Neuronal stem cell (in vitro differentiated cells): ENCODE measurements around the gene GRIK4.

ENCODE experiments used
- DNase-seq: peaks from one replicate; pipeline ENCODE4 v3.0.0-alpha.2; 2013; ENCODE audit warnings: low spot score
- H2AFZ ChIP-seq: one replicate; pipeline ENCODE4 v1.6.1; 2013; ENCODE audit warnings: mild to moderate bottlenecking, low read length, inconsistent platforms
- H2AK5ac ChIP-seq: 2 replicates; pipeline ENCODE4 v1.6.1; 2013; ENCODE audit warnings: low read depth, mild to moderate bottlenecking, inconsistent platforms, low read length, moderate library complexity, mixed read lengths
- H2BK120ac ChIP-seq: 2 replicates; pipeline ENCODE4 v1.6.1; 2013; ENCODE audit warnings: low read depth, mild to moderate bottlenecking, inconsistent platforms, low read length, moderate library complexity, mixed read lengths
- H2BK12ac ChIP-seq: one replicate; pipeline ENCODE4 v1.6.1; 2013; ENCODE audit warnings: low read length, inconsistent platforms
- H2BK15ac ChIP-seq: 2 replicates; pipeline ENCODE4 v1.6.1; 2013; ENCODE audit warnings: mild to moderate bottlenecking, low read length, inconsistent platforms, mixed read lengths
- H2BK5ac ChIP-seq: one replicate; pipeline ENCODE4 v1.6.1; 2013; ENCODE audit warnings: inconsistent platforms, mild to moderate bottlenecking, low read length, moderate library complexity
- H3K14ac ChIP-seq: one replicate; pipeline ENCODE4 v1.6.1; 2013; ENCODE audit warnings: low read length, inconsistent platforms
- H3K18ac ChIP-seq: 2 replicates; pipeline ENCODE4 v1.6.1; 2013; ENCODE audit warnings: low read length, inconsistent platforms
- H3K23ac ChIP-seq: 2 replicates; pipeline ENCODE4 v1.6.1; 2013; ENCODE audit warnings: low read depth, mild to moderate bottlenecking, mixed read lengths, low read length, inconsistent platforms; ENCODE audit not compliant: poor library complexity
- H3K27ac ChIP-seq: replicated peaks from 3 replicates; pipeline ENCODE4 v1.5.1; 2013; ENCODE audit warnings: low read length, inconsistent platforms
- H3K27me3 ChIP-seq, 3 experiments: 2 replicates each; pipeline ENCODE4 v1.6.1; 2013; ENCODE audit warnings: low read length in 3 of 3, mild to moderate bottlenecking in 2 of 3, inconsistent platforms in 1 of 3, low read depth in 1 of 3, mixed read lengths in 1 of 3, moderate library complexity in 1 of 3; ENCODE audit not compliant: control insufficient read depth in 3 of 3, insufficient read depth in 3 of 3
- H3K36me3 ChIP-seq, 2 donors: replicated peaks in 1 of 2; 2 replicates each; pipeline ENCODE4 v1.6.1; 2013; ENCODE audit warnings: low read length in 2 of 2; ENCODE audit not compliant: control insufficient read depth in 2 of 2, insufficient read depth in 2 of 2
- H3K4ac ChIP-seq: 2 replicates; pipeline ENCODE4 v1.6.1; 2013; ENCODE audit warnings: inconsistent platforms, mild to moderate bottlenecking, low read length, moderate library complexity
- H3K4me1 ChIP-seq, 2 donors: 1 replicate in 1 of 2; 2 replicates in 1 of 2; pipeline ENCODE4 v1.6.1; 2013; ENCODE audit warnings: low read length in 2 of 2, low read depth in 1 of 2; ENCODE audit not compliant: control insufficient read depth in 2 of 2, insufficient read depth in 1 of 2
- H3K4me2 ChIP-seq: one replicate; pipeline ENCODE4 v1.6.1; 2013; ENCODE audit warnings: mild to moderate bottlenecking, low read length, inconsistent platforms; ENCODE audit not compliant: insufficient read depth, poor library complexity, severe bottlenecking
- H3K4me3 ChIP-seq, 2 donors: 2 replicates each; pipeline ENCODE4 v1.5.1; 2013; ENCODE audit warnings: low read length in 2 of 2, mild to moderate bottlenecking in 2 of 2, inconsistent platforms in 1 of 2, moderate library complexity in 1 of 2
- H3K79me1 ChIP-seq: one replicate; pipeline ENCODE4 v1.6.1; 2013; ENCODE audit warnings: low read depth, mild to moderate bottlenecking, inconsistent platforms, low read length, moderate library complexity
- H3K9ac ChIP-seq: one replicate; pipeline ENCODE4 v1.6.1; 2013; ENCODE audit warnings: mild to moderate bottlenecking, low read depth, low read length, inconsistent platforms; ENCODE audit not compliant: poor library complexity
- H3K9me3 ChIP-seq, 2 donors: replicated peaks in 1 of 2; 2 replicates each; pipeline versions ENCODE3 to v1.6.1; 2013; ENCODE audit warnings: low read length in 2 of 2, mild to moderate bottlenecking in 2 of 2, inconsistent platforms in 1 of 2, low read depth in 1 of 2, mixed read lengths in 1 of 2, moderate library complexity in 1 of 2; ENCODE audit not compliant: control insufficient read depth in 2 of 2, insufficient read depth in 1 of 2
- H4K8ac ChIP-seq: one replicate; pipeline ENCODE4 v1.6.1; 2013; ENCODE audit warnings: low read depth, mild to moderate bottlenecking, inconsistent platforms, low read length, moderate library complexity
- H4K91ac ChIP-seq: one replicate; pipeline ENCODE4 v1.6.1; 2013; ENCODE audit warnings: low read length, low read depth, mild to moderate bottlenecking, inconsistent platforms; ENCODE audit not compliant: poor library complexity
- WGBS, 2 donors: extraction: QIAGEN DNeasy Blood & Tissue Kit; methylation state at CpG; one replicate each; pipeline ENCODE4 v1.1.7; 2013; ENCODE audit warnings: missing lambda C conversion rate in 2 of 2, mixed read lengths in 1 of 2; ENCODE audit not compliant: insufficient read length in 2 of 2, insufficient replicate concordance in 1 of 2; ENCODE audit errors: extremely low coverage in 2 of 2; 5-methylcytosine and 5-hydroxymethylcytosine counted together

Gene GRIK4

DNA sequence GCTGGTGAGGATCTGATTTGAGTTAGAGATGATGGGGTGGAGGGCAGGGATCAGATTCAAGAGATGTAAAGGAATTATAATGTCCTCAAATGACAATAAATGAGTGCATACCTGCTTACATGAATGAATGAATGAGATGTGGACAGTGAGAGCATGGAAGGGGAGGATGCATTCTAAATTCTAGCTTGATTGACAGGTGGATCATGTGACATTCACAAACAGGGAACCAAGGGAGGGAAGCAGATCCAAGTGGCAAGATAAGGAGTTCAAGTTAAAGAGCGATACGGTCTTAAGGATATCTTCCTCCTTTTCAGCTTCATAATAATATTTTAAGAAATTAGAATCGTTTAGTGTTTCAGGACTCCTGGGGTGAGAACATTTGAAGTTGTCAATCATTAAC, 341.9 kb downstream of the GRIK4 start:
- no peak overlapping the region for H2BK12ac ChIP-seq
- no peaks in the 10 kb centered on the region for H3K36me3 ChIP-seq
- H4K8ac ChIP-seq = no peak overlapping the region
- no peak overlapping the region for H2BK120ac ChIP-seq
- H3K9ac ChIP-seq = no peak overlapping the region
- H3K4me2 ChIP-seq = no peak overlapping the region
- no peak overlapping the region for H3K4ac ChIP-seq
- no peak overlapping the region for H3K4me3 ChIP-seq
- no peak for DNase-seq
- H3K9me3 ChIP-seq = no peaks in the 10 kb centered on the region
- no peak overlapping the region for H2BK15ac ChIP-seq
- H2AK5ac ChIP-seq = no peak overlapping the region
- H2AFZ ChIP-seq = no peak overlapping the region
- no peaks in the 10 kb centered on the region for H3K27me3 ChIP-seq
- H2BK5ac ChIP-seq = no peak overlapping the region
- no peak overlapping the region for H3K18ac ChIP-seq
- no peaks in the 10 kb centered on the region for H3K79me1 ChIP-seq
- WGBS, 2 donors = no CpG with 5 or more reads among the region's 3 CpGs
- no peak overlapping the region for H3K23ac ChIP-seq
- H4K91ac ChIP-seq = no peak overlapping the region
- H3K27ac ChIP-seq = no peak overlapping the region
- no peak overlapping the region for H3K14ac ChIP-seq
- no peaks in the 10 kb centered on the region for H3K4me1 ChIP-seq

DNA sequence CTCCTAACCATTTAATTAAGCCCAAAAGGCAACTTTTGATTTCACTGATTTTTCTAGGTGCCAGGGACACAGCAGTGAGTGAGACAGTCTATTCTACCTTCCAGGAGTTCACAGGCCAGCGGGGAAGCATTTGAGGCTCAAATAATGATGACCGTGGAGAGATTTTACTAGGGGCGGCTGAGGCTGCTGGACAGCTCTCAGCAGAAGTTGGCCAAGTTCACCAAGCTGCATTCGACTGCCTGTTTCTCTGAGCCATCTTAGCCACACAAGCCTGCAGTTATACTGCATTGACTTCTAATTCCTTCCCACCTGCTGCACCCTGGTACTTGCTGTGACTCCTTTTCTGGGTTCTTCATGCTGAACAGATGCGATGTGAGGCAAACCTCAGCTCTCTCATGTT, 343.4 kb downstream of the GRIK4 start:
- Histone ChIP-seq H4K91ac (no peak overlapping the region), H3K79me1 (no peaks in the 10 kb centered on the region), H2BK15ac (no peak overlapping the region), H2AFZ (no peak overlapping the region), H3K27ac (no peak overlapping the region), H3K9ac (no peak overlapping the region), H2BK5ac (no peak overlapping the region), H2AK5ac (no peak overlapping the region), H3K4me3 (no peak overlapping the region), H3K14ac (no peak overlapping the region), H3K4me1 (peaks cover 3 to 8% of the 10 kb centered on the region in 2 donors), H4K8ac (no peak overlapping the region), H3K18ac (no peak overlapping the region), H3K23ac (no peak overlapping the region), H2BK120ac (no peak overlapping the region), H2BK12ac (no peak overlapping the region), H3K36me3 (no peaks in the 10 kb centered on the region), H3K27me3 (no peaks in the 10 kb centered on the region), H3K4ac (no peak overlapping the region), H3K4me2 (no peak overlapping the region), H3K9me3 (no peaks in the 10 kb centered on the region)
- no peak for DNase-seq
- WGBS, 2 donors = no CpG with 5 or more reads among the region's 5 CpGs

DNA sequence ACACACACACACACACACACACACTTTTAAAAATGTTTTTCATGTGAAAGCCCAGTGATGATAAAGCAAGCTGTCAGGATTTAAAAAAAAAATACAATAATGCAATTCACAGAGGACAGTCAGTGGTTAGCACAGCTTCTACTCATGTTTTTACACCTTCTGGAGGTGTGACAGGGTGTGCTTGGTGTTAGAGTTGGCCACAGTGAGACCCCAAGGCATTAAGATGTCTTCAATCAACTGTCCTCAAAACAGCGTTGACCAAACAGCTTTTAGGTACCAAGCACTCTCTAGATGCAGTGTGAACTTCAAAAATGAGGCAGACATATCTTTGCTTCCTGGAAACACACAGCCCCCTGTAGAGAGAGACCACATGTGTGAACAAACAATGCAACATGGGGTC, 346.0 kb downstream of the GRIK4 start:
- no peak overlapping the region for H4K91ac ChIP-seq
- no peaks in the 10 kb centered on the region for H3K36me3 ChIP-seq
- no peak overlapping the region for H3K9ac ChIP-seq
- no peak overlapping the region for H2BK5ac ChIP-seq
- no peaks in the 10 kb centered on the region for H3K79me1 ChIP-seq
- H2AFZ ChIP-seq = no peak overlapping the region
- no peak overlapping the region for H2AK5ac ChIP-seq
- no peaks in the 10 kb centered on the region for H3K27me3 ChIP-seq
- H3K18ac ChIP-seq = no peak overlapping the region
- H3K4me3 ChIP-seq = no peak overlapping the region
- H2BK12ac ChIP-seq = no peak overlapping the region
- no peak overlapping the region for H2BK15ac ChIP-seq
- H3K4ac ChIP-seq = no peak overlapping the region
- H3K14ac ChIP-seq = no peak overlapping the region
- no peak for DNase-seq
- no peak overlapping the region for H3K27ac ChIP-seq
- H2BK120ac ChIP-seq = no peak overlapping the region
- peaks cover 0 to 3% of the 10 kb centered on the region in 2 donors for H3K9me3 ChIP-seq
- H3K4me1 ChIP-seq = peaks cover 3 to 8% of the 10 kb centered on the region in 2 donors
- no peak overlapping the region for H4K8ac ChIP-seq
- no peak overlapping the region for H3K23ac ChIP-seq
- WGBS, 2 donors = no CpG with 5 or more reads among the region's 1 CpG
- no peak overlapping the region for H3K4me2 ChIP-seq

DNA sequence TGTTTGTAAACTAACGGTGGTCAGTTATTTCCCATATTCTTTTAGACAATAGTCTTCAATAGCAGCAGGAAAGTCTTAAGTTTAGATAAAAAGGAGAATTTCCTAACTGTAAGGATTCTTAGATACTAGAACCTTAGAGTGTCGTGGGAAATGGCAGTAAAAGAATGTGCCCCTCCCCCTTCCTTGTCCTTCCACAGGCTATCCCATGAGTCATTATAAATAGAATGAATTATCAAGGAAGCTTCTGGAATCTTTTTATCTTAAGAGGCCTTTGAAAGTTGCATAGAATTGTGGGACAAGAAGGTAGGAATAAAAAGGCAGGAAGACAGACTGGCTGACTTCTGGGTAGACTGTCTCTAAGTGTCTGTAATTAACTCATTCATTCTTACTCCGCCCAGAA, 347.2 kb downstream of the GRIK4 start:
- Histone ChIP-seq H3K4me2 (no peak overlapping the region), H3K27ac (no peak overlapping the region), H3K23ac (no peak overlapping the region), H2AK5ac (no peak overlapping the region), H3K4me3 (no peak overlapping the region), H3K18ac (no peak overlapping the region), H2BK15ac (no peak overlapping the region), H2BK12ac (no peak overlapping the region), H2AFZ (no peak overlapping the region), H3K9ac (no peak overlapping the region), H3K9me3 (peaks cover 0 to 3% of the 10 kb centered on the region in 2 donors), H4K8ac (no peak overlapping the region), H3K79me1 (no peaks in the 10 kb centered on the region), H4K91ac (no peak overlapping the region), H3K27me3 (no peaks in the 10 kb centered on the region), H2BK5ac (no peak overlapping the region), H3K36me3 (no peaks in the 10 kb centered on the region), H2BK120ac (no peak overlapping the region), H3K4me1 (peaks cover 3 to 8% of the 10 kb centered on the region in 2 donors), H3K14ac (no peak overlapping the region), H3K4ac (no peak overlapping the region)
- DNase-seq = no peak
- WGBS, 2 donors = no CpG with 5 or more reads among the region's 3 CpGs
